Esophagus muscularis mucosa (tissue), 4 donors: ENCODE data around the gene SLC32A1. TPM values are rescaled to one million over a fixed set of nuclear protein-coding genes. Genes with fewer than 3 reads are reported as not detected.

Experiments
- DNase-seq: peaks from one replicate; pipeline ENCODE4 v3.0.0-alpha.2; 2017; ENCODE audit errors: extremely low spot score
- H3K27ac ChIP-seq, 4 donors: fragments of 200-600 bp; sonication (generic); replicated peaks in 1 of 4; 1 replicate in 3 of 4; 2 replicates in 1 of 4; pipeline ENCODE4 v1.5.1; 2016 to 2019; ENCODE audit warnings: mild to moderate bottlenecking in 1 of 4
- H3K27me3 ChIP-seq, 4 donors: fragments of 200-600 bp; sonication (generic); one replicate each; pipeline versions ENCODE4 v1.5.1 to v1.6.0; 2016 to 2019
- H3K36me3 ChIP-seq, 4 donors: fragments of 200-600 bp; sonication (generic); one replicate each; pipeline ENCODE4 v1.5.1; 2016 to 2019
- H3K4me1 ChIP-seq, 4 donors: fragments of 200-600 bp; sonication (generic); one replicate each; pipeline ENCODE4 v1.5.1; 2016 to 2019
- H3K4me3 ChIP-seq, 4 donors: fragments of 200-600 bp; sonication (generic); 1 replicate in 2 of 4; 2 replicates in 2 of 4; pipeline ENCODE4 v1.5.1; 2016 to 2019; ENCODE audit warnings: mild to moderate bottlenecking in 4 of 4, moderate library complexity in 1 of 4
- H3K9me3 ChIP-seq, 4 donors: fragments of 200-600 bp; sonication (generic); 1 replicate in 3 of 4; 2 replicates in 1 of 4; pipeline ENCODE4 v1.5.1; 2016 to 2019
- CTCF ChIP-seq, 3 experiments: fragments of 200-600 bp in 2 of 3; fragments of 450-650 bp in 1 of 3; sonication (generic) in 2 of 3; IDR thresholded peaks; one replicate each; pipeline ENCODE4 v1.5.1; 2017 to 2019; ENCODE audit warnings: antibody characterized with exemption in 3 of 3, mild to moderate bottlenecking in 2 of 3, moderate library complexity in 1 of 3
- EP300 ChIP-seq: sonication (generic); formaldehyde crosslinking; IDR thresholded peaks from one replicate; pipeline ENCODE4 v1.6.1; 2017; ENCODE audit warnings: antibody characterized with exemption
- POLR2A ChIP-seq: fragments of 450-650 bp; IDR thresholded peaks from one replicate; pipeline ENCODE4 v1.6.1; 2017; ENCODE audit warnings: antibody characterized with exemption, moderate library complexity, mild to moderate bottlenecking, low read depth
- POLR2AphosphoS5 ChIP-seq, 2 donors: sonication (generic); formaldehyde crosslinking; IDR thresholded peaks; one replicate each; pipeline ENCODE4 v1.6.1; 2017; ENCODE audit warnings: antibody characterized with exemption in 2 of 2
- WGBS: methylation state at CpG from one replicate; pipeline ENCODE4 v1.1.5; 2018; 5-methylcytosine and 5-hydroxymethylcytosine counted together
- intact Hi-C: fragments of 100-400 bp; cut with DNase I; formaldehyde crosslinking; loops from one replicate; pipeline ENCODE4 v1.15.1; 2023
- total RNA-seq, 4 donors: library from RNA; depleted of rRNA; stranded (reverse); fragments of >200 nt; gene quantifications; one replicate each; pipeline versions ENCODE4 v1.1.0 to v1.2.1, GENCODE V29; 2016

SLC32A1 gene
- total RNA-seq, 4 donors from 2014 or later, result not detected

GRCh38 chr20:38714308-38714707 is 10.0 kb upstream of the SLC32A1 start:
- no peak overlapping the region for H3K4me3 ChIP-seq
- no peaks in the 10 kb centered on the region for H3K9me3 ChIP-seq
- no peak overlapping the region for H3K27ac ChIP-seq
- peaks cover 0 to 92% (median under 1%) of the 10 kb centered on the region in 4 donors for H3K27me3 ChIP-seq
- intact Hi-C loops, result no loop called here
- no peak for TF ChIP-seq POLR2AphosphoS5 (IDR thresholded peaks at IDR 0.05)
- no peak for TF ChIP-seq CTCF (IDR thresholded peaks at IDR 0.05)
- DNase-seq, result no peak
- H3K36me3 ChIP-seq, result no peaks in the 10 kb centered on the region
- no peaks in the 10 kb centered on the region for H3K4me1 ChIP-seq
- 25% methylated on average over 6 of the region's 6 CpGs for WGBS

GRCh38 chr20:38715646-38716045 is 8.6 kb upstream of the SLC32A1 start:
- DNase-seq, result no peak
- intact Hi-C loops, result no loop called here
- no peaks in the 10 kb centered on the region for H3K9me3 ChIP-seq
- no peak overlapping the region for H3K27ac ChIP-seq
- TF ChIP-seq EP300, result no peak
- TF ChIP-seq POLR2AphosphoS5 (IDR thresholded peaks at IDR 0.05), result no peak
- WGBS, result 51% methylated on average over 10 of the region's 10 CpGs
- no peaks in the 10 kb centered on the region for H3K36me3 ChIP-seq
- H3K4me1 ChIP-seq, result no peaks in the 10 kb centered on the region
- H3K27me3 ChIP-seq, result peaks cover 0 to 92% (median 5%) of the 10 kb centered on the region in 4 donors
- no peak overlapping the region for H3K4me3 ChIP-seq

- Histone ChIP-seq H3K9me3 (no peaks in the 10 kb centered on the region), H3K27me3 (peaks cover 6 to 100% (median 54%) of the 10 kb centered on the region in 4 donors), H3K27ac (no peak overlapping the region), H3K36me3 (no peaks in the 10 kb centered on the region), H3K4me3 (no peak overlapping the region), H3K4me1 (peaks cover 8 to 48% (median 40%) of the 10 kb centered on the region in 4 donors)
- TF ChIP-seq POLR2AphosphoS5 (IDR thresholded peaks at IDR 0.05) (no peak), CTCF (IDR thresholded peaks at IDR 0.05) (no peak), POLR2A (no peak), EP300 (no peak)
- no peak for DNase-seq
- intact Hi-C loops, result no loop called here
- 0% methylated on average over 7 of the region's 7 CpGs for WGBS
Measured at GRCh38 chr20:38722683-38723016, 1.6 kb upstream of the SLC32A1 start.

- Histone ChIP-seq H3K9me3 (no peaks in the 10 kb centered on the region), H3K27ac (no peak overlapping the region), H3K36me3 (no peaks in the 10 kb centered on the region), H3K4me3 (no peak overlapping the region), H3K4me1 (peaks cover 8 to 54% (median 43%) of the 10 kb centered on the region in 4 donors), H3K27me3 (peaks cover 6 to 100% (median 60%) of the 10 kb centered on the region in 4 donors)
- no peak for DNase-seq
- WGBS, result under 1% methylated on average over 19 of the region's 56 CpGs
- TF ChIP-seq EP300 (no peak), CTCF (IDR thresholded peaks at IDR 0.05) (no peak), POLR2A (no peak), POLR2AphosphoS5 (IDR thresholded peaks at IDR 0.05) (no peak)
- intact Hi-C loops, result no loop called here
Measured at GRCh38 chr20:38723017-38723847, 1.1 kb upstream of the SLC32A1 start.

GRCh38 chr20:38724626-38725147 is 401 bp downstream of the SLC32A1 start:
- H3K9me3 ChIP-seq, result no peaks in the 10 kb centered on the region
- peaks cover 13 to 67% (median 55%) of the 10 kb centered on the region in 4 donors for H3K4me1 ChIP-seq
- no peak for DNase-seq
- H3K36me3 ChIP-seq, result no peaks in the 10 kb centered on the region
- H3K4me3 ChIP-seq, result peak overlapping the region in 1 of 4 donors; percentile 5
- WGBS, result 4% methylated on average over 9 of the region's 46 CpGs
- TF ChIP-seq EP300, result no peak
- no peak for TF ChIP-seq CTCF (IDR thresholded peaks at IDR 0.05)
- no peak for TF ChIP-seq POLR2AphosphoS5 (IDR thresholded peaks at IDR 0.05)
- TF ChIP-seq POLR2A, result no peak
- H3K27me3 ChIP-seq, result peaks cover 6 to 100% (median 73%) of the 10 kb centered on the region in 4 donors
- H3K27ac ChIP-seq, result no peak overlapping the region
- intact Hi-C loops, result no loop called here
